Measurements from ENCODE around the gene CHDH. TPM values are rescaled to one million over a fixed set of nuclear protein-coding genes. Genes with fewer than 3 reads are reported as not detected.

The CHDH gene
- polyA plus RNA-seq, 1 donor (not counting 4 experiments of a cell fraction or from before 2014, with no cell fraction given): not detected

- no peaks in the 10 kb centered on the region for H3K9me1 ChIP-seq (ENCODE audit: control insufficient read depth, extremely low read depth, insufficient read depth, low read length)
- H3K79me2 ChIP-seq (ENCODE audit: control insufficient read depth, insufficient read depth, low read length): no peaks in the 10 kb centered on the region
- H3K27me3 ChIP-seq (ENCODE audit: control insufficient read depth, extremely low read depth, insufficient read depth, low read length): peaks cover 8% of the 10 kb centered on the region
- H3K36me3 ChIP-seq (ENCODE audit: control insufficient read depth in 2 of 2, extremely low read depth in 1 of 2, insufficient read depth in 2 of 2, low read length in 2 of 2): no peaks in the 10 kb centered on the region
- no peaks in the 10 kb centered on the region for H3K9me3 ChIP-seq (ENCODE audit: control insufficient read depth, low read depth, low read length)
- FAIRE-seq: no peak
- H3K4me2 ChIP-seq (ENCODE audit: control insufficient read depth, extremely low read depth, insufficient read depth, low read depth, low read length): no peak overlapping the region
- no peak overlapping the region for H3K9ac ChIP-seq (ENCODE audit: control insufficient read depth, extremely low read depth, insufficient read depth, low read length)
- no peaks in the 10 kb centered on the region for H3K4me1 ChIP-seq (ENCODE audit: control insufficient read depth, extremely low read depth, insufficient read depth, low read length)
- H3K27ac ChIP-seq (ENCODE audit: control insufficient read depth, insufficient read depth, low read length): no peak overlapping the region
- DNase-seq (ENCODE audit: low read depth, low spot score): no peak
- no peak overlapping the region for H2AFZ ChIP-seq (ENCODE audit: control insufficient read depth, low read length)
- H4K20me1 ChIP-seq (ENCODE audit: control insufficient read depth, extremely low read depth, insufficient read depth, low read length): no peaks in the 10 kb centered on the region
- H3K4me3 ChIP-seq (ENCODE audit: control insufficient read depth in 2 of 3, extremely low read depth in 1 of 3, insufficient read depth in 2 of 3, low read depth in 1 of 3, low read length in 3 of 3): no peak overlapping the region
- dilution Hi-C loops (cut with MboI; ENCODE audit: extremely low pct_ligation_motif_present, low sequenced_read_pairs): no loop called here
- TF ChIP-seq EZH2 (IDR thresholded peaks at IDR 0.05; ENCODE audit: low read length): no peak
- no peak for TF ChIP-seq CTCF (optimal IDR thresholded peaks at IDR 0.05 in 1 of 3, IDR thresholded peaks at IDR 0.05 in 1 of 3, conservative IDR thresholded peaks at IDR 0.05 in 1 of 3; ENCODE audit: extremely low read depth in 1 of 3, insufficient read depth in 2 of 3, low read length in 3 of 3)
These were observed 65.4 kb downstream of the CHDH start for GRCh38 chr3:53780806-53781205.

- no peak overlapping the region for H3K4me2 ChIP-seq (ENCODE audit: control insufficient read depth, extremely low read depth, insufficient read depth, low read depth, low read length)
- dilution Hi-C loops (cut with MboI; ENCODE audit: extremely low pct_ligation_motif_present, low sequenced_read_pairs): no loop called here
- no peak for TF ChIP-seq CTCF (optimal IDR thresholded peaks at IDR 0.05 in 1 of 3, IDR thresholded peaks at IDR 0.05 in 1 of 3, conservative IDR thresholded peaks at IDR 0.05 in 1 of 3; ENCODE audit: extremely low read depth in 1 of 3, insufficient read depth in 2 of 3, low read length in 3 of 3)
- peaks cover 8% of the 10 kb centered on the region for H3K27me3 ChIP-seq (ENCODE audit: control insufficient read depth, extremely low read depth, insufficient read depth, low read length)
- FAIRE-seq (no peak), DNase-seq (ENCODE audit: low read depth, low spot score) (no peak)
- H3K79me2 ChIP-seq (ENCODE audit: control insufficient read depth, insufficient read depth, low read length): no peaks in the 10 kb centered on the region
- no peak overlapping the region for H2AFZ ChIP-seq (ENCODE audit: control insufficient read depth, low read length)
- H3K9me3 ChIP-seq (ENCODE audit: control insufficient read depth, low read depth, low read length): no peaks in the 10 kb centered on the region
- no peaks in the 10 kb centered on the region for H3K36me3 ChIP-seq (ENCODE audit: control insufficient read depth in 2 of 2, extremely low read depth in 1 of 2, insufficient read depth in 2 of 2, low read length in 2 of 2)
- H4K20me1 ChIP-seq (ENCODE audit: control insufficient read depth, extremely low read depth, insufficient read depth, low read length): no peaks in the 10 kb centered on the region
- H3K4me3 ChIP-seq (ENCODE audit: control insufficient read depth in 2 of 3, extremely low read depth in 1 of 3, insufficient read depth in 2 of 3, low read depth in 1 of 3, low read length in 3 of 3): no peak overlapping the region
- H3K4me1 ChIP-seq (ENCODE audit: control insufficient read depth, extremely low read depth, insufficient read depth, low read length): no peaks in the 10 kb centered on the region
- H3K9ac ChIP-seq (ENCODE audit: control insufficient read depth, extremely low read depth, insufficient read depth, low read length): no peak overlapping the region
- H3K27ac ChIP-seq (ENCODE audit: control insufficient read depth, insufficient read depth, low read length): no peak overlapping the region
- no peaks in the 10 kb centered on the region for H3K9me1 ChIP-seq (ENCODE audit: control insufficient read depth, extremely low read depth, insufficient read depth, low read length)
These were observed 66.0 kb downstream of the CHDH start for GRCh38 chr3:53780171-53780570.

Data from keratinocyte (primary cell).